Mesenteric fat pad (tissue), 1 donor: ENCODE results near the gene AQP5. TPM values are rescaled to one million over a fixed set of nuclear protein-coding genes. Genes with fewer than 3 reads are reported as not detected.

Experiments used
- DNase-seq: peaks from one replicate; pipeline ENCODE4 v3.0.0-alpha.2; 2020; ENCODE audit warnings: low spot score
- total RNA-seq: library from RNA; stranded (reverse); fragmentation: NEBNext Ultra II Directional; extraction: Animal tissue kit (Norgen Biotek cat#: 25700); gene quantifications from one replicate; pipeline ENCODE4 v1.2.1, GENCODE V29; 2021
- donor health status: DM: yes; HTN: yes; CAD: no.

Gene AQP5
- total RNA-seq, 1 donor from 2014 or later, result not detected

- peak; percentile 83 for DNase-seq
Measured at GRCh38 chr12:49932023-49932422, 29.6 kb upstream of the AQP5 start.

- DNase-seq, result peak; percentile 45
Measured at GRCh38 chr12:49932533-49933130, 29.0 kb upstream of the AQP5 start.

GRCh38 chr12:49933796-49934195 lies 27.9 kb upstream of the AQP5 start:
- DNase-seq, result peak; percentile 49

- DNase-seq, result no peak
Measured at GRCh38 chr12:49934505-49934904, 27.2 kb upstream of the AQP5 start.

- no peak for DNase-seq
Measured at GRCh38 chr12:49936925-49937324, 24.7 kb upstream of the AQP5 start.

GRCh38 chr12:49937639-49938300 lies 23.9 kb upstream of the AQP5 start:
- peak; percentile 62 for DNase-seq

GRCh38 chr12:49939307-49939706 lies 22.4 kb upstream of the AQP5 start:
- no peak for DNase-seq

GRCh38 chr12:49939707-49940106 lies 22.0 kb upstream of the AQP5 start:
- DNase-seq, result peak; percentile 57

- peak; percentile 45 for DNase-seq
Measured at GRCh38 chr12:49941556-49942511, 19.8 kb upstream of the AQP5 start.

- DNase-seq, result peak; percentile 51
Measured at GRCh38 chr12:49942512-49942893, 19.2 kb upstream of the AQP5 start.

GRCh38 chr12:49942921-49943624 lies 18.6 kb upstream of the AQP5 start:
- peak; percentile 73 for DNase-seq

- DNase-seq, result no peak
Measured at GRCh38 chr12:49943625-49943960, 18.1 kb upstream of the AQP5 start.

- DNase-seq, result peak; percentile 80
Measured at GRCh38 chr12:49944046-49944445, 17.6 kb upstream of the AQP5 start.

GRCh38 chr12:49944718-49945117 lies 17.0 kb upstream of the AQP5 start:
- DNase-seq, result peak; percentile 59

- DNase-seq, result peak; percentile 95
Measured at GRCh38 chr12:49945394-49946080, 16.1 kb upstream of the AQP5 start.

- peak; percentile 64 for DNase-seq
Measured at GRCh38 chr12:49946086-49946485, 15.6 kb upstream of the AQP5 start.

- no peak for DNase-seq
Measured at GRCh38 chr12:49946497-49946896, 15.2 kb upstream of the AQP5 start.

GRCh38 chr12:49947593-49948226 lies 14.0 kb upstream of the AQP5 start:
- peak; percentile 55 for DNase-seq

GRCh38 chr12:49948866-49949845 lies 12.5 kb upstream of the AQP5 start:
- DNase-seq, result peak; percentile 80
